ENCODE data around the gene BIRC3. TPM values are rescaled to one million over a fixed set of nuclear protein-coding genes. Genes with fewer than 3 reads are reported as not detected.

BIRC3 gene
- total and polyA plus RNA-seq, 2 of the 8 experiments (the other 6 are each of a cell fraction or from before 2014, with no cell fraction given): 0.08 to 0.20 TPM

- no peak overlapping the region for H3K14ac ChIP-seq (ENCODE audit: insufficient read length)
- no peak overlapping the region for H3K4me3 ChIP-seq (ENCODE audit: extremely low read depth in 1 of 4, insufficient read depth in 2 of 4, low read depth in 3 of 4, low read length in 4 of 4)
- H4K5ac ChIP-seq (ENCODE audit: insufficient read length, low read depth, low read length): no peak overlapping the region
- CTCF ChIA-PET (ENCODE audit: partially characterized antibody): interaction anchor here (1.0 to 2.9 kb wide), 5 partner anchors 10 to 58 kb away, joined by 3 to 20 read pairs (median 5); no protein-coding TSS in a partner anchor
- H2AK5ac ChIP-seq (ENCODE audit: low read depth, low read length): no peak overlapping the region
- DNase-seq (ENCODE audit: low read depth in 1 of 2, low spot score in 2 of 2) (no peak), FAIRE-seq (no peak)
- H3K56ac ChIP-seq (replicated peaks; ENCODE audit: insufficient read length, low read depth, low read length): no peak overlapping the region
- H2BK120ac ChIP-seq (replicated peaks; ENCODE audit: low read depth, low read length): no peak overlapping the region
- no peak overlapping the region for H4K91ac ChIP-seq (replicated peaks; ENCODE audit: insufficient read length, low read length)
- no peak overlapping the region for H3K4ac ChIP-seq (replicated peaks; ENCODE audit: insufficient read length, low read depth, low read length)
- no peak overlapping the region for H3K9ac ChIP-seq (replicated peaks in 1 of 4; ENCODE audit: extremely low read depth in 1 of 4, low read depth in 3 of 4, low read length in 3 of 4)
- no peak overlapping the region for H3K27ac ChIP-seq (ENCODE audit: low read depth, low read length)
- no peaks in the 10 kb centered on the region for H3K23me2 ChIP-seq (ENCODE audit: low read depth, low read length)
- no peak overlapping the region for H4K8ac ChIP-seq (ENCODE audit: extremely low read depth, insufficient read depth, low read length)
- no peak overlapping the region for H3K18ac ChIP-seq (ENCODE audit: extremely low read depth, low read length)
- H3K4me1 ChIP-seq (replicated peaks in 1 of 4; ENCODE audit: control insufficient read depth in 3 of 4, insufficient read depth in 4 of 4, low read length in 3 of 4): peaks cover 0 to 6% (median 2%) of the 10 kb centered on the region in 4 experiments; a peak in 2 of 7 replicates
- H2BK20ac ChIP-seq (ENCODE audit: low read length): no peak overlapping the region
- H3K4me2 ChIP-seq (ENCODE audit: insufficient read depth in 1 of 2, low read depth in 2 of 2, low read length in 2 of 2): no peak overlapping the region
- H2BK5ac ChIP-seq (ENCODE audit: low read depth, low read length): no peak overlapping the region
- no peaks in the 10 kb centered on the region for H4K20me1 ChIP-seq (replicated peaks in 1 of 2; ENCODE audit: control insufficient read depth in 1 of 2, insufficient read depth in 2 of 2, low read length in 2 of 2)
- no peak overlapping the region for H2AFZ ChIP-seq (ENCODE audit: low read length)
- no peak for TF ChIP-seq USF2 (IDR thresholded peaks at IDR 0.05; ENCODE audit: low read length)
- TF ChIP-seq MAFK (IDR thresholded peaks at IDR 0.05; ENCODE audit: low read depth, low read length): no peak
- no peak for TF ChIP-seq CBX5 (IDR thresholded peaks at IDR 0.05; ENCODE audit: low read depth, low read length)
- H3K27me3 ChIP-seq (replicated peaks in 1 of 4; ENCODE audit: control insufficient read depth in 3 of 4, extremely low read depth in 1 of 4, insufficient read depth in 3 of 4, low read length in 3 of 4): no peaks in the 10 kb centered on the region
- H3K9me3 ChIP-seq (ENCODE audit: insufficient read depth in 2 of 2, low read depth in 1 of 2, low read length in 1 of 2): no peaks in the 10 kb centered on the region
- H2BK15ac ChIP-seq (ENCODE audit: low read length): peak overlapping the region; percentile 37; the same call in 1 of the 2 replicates
- H3K36me3 ChIP-seq (ENCODE audit: control insufficient read depth in 2 of 4, insufficient read depth in 4 of 4, low read length in 3 of 4): no peaks in the 10 kb centered on the region
- no peak overlapping the region for H3K23ac ChIP-seq (ENCODE audit: insufficient read length)
- peak overlapping the region; percentile 64; the same call in 1 of the 2 replicates for H2BK12ac ChIP-seq (ENCODE audit: low read depth, low read length)
- H3K79me1 ChIP-seq (ENCODE audit: low read depth, low read length): no peaks in the 10 kb centered on the region
- WGBS, 2 experiments (ENCODE audit: extremely low coverage in 1 of 2, insufficient coverage in 1 of 2, insufficient read length in 1 of 2, insufficient replicate concordance in 2 of 2, low coverage in 1 of 2, low lambda C conversion rate in 2 of 2, missing lambda C conversion rate in 1 of 2): 94% methylated on average over 3 of the region's 3 CpGs; no CpG with 5 or more reads in 1 of the 2 experiments
- no peaks in the 10 kb centered on the region for H3K79me2 ChIP-seq (ENCODE audit: control insufficient read depth in 1 of 2, insufficient read depth in 2 of 2, low read length in 2 of 2)
- POLR2A ChIA-PET (ENCODE audit: partially characterized antibody): no interaction called here
Observed at GRCh38 chr11:102284008-102284407, 33.3 kb upstream of the BIRC3 start.
